Fibroblast of villous mesenchyme (primary cell): ENCODE results near the gene DIRAS1. TPM values are rescaled to one million over a fixed set of nuclear protein-coding genes. Genes with fewer than 3 reads are reported as not detected.

Experiments
- DNase-seq: peaks from one replicate; pipeline ENCODE4 v3.0.0-alpha.2; 2010; ENCODE audit warnings: low read depth
- H3K4me3 ChIP-seq: 2 replicates; pipeline ENCODE4 v1.5.1; 2011; ENCODE audit warnings: low read depth, mild to moderate bottlenecking, low read length
- total RNA-seq: library from RNA; depleted of rRNA; stranded (reverse); fragments of >200 nt; gene quantifications from 2 replicates; pipeline ENCODE4 v1.2.3, GENCODE V29; 2012
- TF ChIP-seq, protein P1 (sequence below): IDR thresholded peaks from 2 replicates; pipeline ENCODE4 v1.5.1; 2012; ENCODE audit warnings: low read depth, mild to moderate bottlenecking, low read length; ENCODE audit not compliant: insufficient read depth

Gene DIRAS1
- total RNA-seq, 1 donor: under 0.01 TPM

DNA sequence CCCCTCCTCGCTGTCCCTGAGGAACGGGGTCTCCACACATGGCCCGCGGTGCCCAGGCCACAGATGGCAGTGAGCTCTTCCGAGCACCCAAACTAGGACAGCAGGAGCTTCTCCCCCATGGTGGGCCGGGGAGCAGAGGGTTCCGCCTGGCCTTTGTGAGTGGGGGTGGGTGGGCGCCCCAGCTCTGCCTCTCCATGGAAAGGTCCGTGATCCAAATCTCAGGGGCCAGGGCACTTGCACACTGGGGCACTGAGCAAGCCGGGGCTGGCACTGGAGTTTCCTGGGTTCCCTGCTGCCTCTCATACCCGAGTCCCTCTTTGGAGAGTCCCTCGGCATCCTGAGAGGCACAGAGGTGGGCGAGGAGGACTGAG, 2.2 kb upstream of the DIRAS1 start:
- DNase-seq: no peak
- TF ChIP-seq, protein P1, sequence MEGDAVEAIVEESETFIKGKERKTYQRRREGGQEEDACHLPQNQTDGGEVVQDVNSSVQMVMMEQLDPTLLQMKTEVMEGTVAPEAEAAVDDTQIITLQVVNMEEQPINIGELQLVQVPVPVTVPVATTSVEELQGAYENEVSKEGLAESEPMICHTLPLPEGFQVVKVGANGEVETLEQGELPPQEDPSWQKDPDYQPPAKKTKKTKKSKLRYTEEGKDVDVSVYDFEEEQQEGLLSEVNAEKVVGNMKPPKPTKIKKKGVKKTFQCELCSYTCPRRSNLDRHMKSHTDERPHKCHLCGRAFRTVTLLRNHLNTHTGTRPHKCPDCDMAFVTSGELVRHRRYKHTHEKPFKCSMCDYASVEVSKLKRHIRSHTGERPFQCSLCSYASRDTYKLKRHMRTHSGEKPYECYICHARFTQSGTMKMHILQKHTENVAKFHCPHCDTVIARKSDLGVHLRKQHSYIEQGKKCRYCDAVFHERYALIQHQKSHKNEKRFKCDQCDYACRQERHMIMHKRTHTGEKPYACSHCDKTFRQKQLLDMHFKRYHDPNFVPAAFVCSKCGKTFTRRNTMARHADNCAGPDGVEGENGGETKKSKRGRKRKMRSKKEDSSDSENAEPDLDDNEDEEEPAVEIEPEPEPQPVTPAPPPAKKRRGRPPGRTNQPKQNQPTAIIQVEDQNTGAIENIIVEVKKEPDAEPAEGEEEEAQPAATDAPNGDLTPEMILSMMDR: no peak
- H3K4me3 ChIP-seq: no peak overlapping the region

DNA sequence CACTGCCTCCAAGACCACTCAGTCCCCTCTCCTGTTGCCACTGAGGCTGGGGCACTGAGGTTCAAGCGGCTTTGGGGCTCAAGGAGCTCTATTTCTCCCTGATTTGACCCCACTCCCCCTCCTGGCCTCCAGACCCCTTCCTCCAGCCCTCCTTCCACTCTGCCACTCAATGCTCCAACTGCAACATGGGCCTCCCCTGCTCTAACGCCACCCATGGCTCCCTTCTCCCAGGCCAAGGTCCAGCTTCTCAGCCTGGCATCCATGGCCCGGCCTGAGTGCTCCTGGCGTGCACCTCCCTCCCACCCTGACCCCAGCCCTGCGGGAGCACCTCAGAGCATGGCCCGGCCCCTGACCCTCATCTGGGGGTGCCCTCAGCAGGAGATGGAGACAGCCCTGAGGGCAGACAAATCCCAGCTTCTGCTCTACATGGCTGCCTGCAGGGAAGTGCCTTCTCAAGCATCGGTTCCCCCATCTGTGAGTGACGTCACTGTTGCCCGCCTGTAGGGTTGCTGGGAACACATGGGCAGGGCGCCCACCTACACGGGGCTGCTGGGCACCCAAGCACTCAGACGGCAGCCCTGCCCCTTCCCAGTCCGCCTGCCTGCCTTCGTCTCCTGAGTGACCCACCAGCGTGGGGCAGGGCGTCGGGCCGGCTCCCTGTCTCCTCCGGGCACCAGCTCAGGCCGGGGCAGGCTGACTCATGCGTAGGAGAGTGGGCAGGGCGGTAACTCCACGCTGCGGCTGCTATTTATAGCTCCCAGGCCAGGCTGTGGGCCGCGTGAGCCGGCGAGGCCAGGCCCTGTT, 1.6 kb upstream of the DIRAS1 start:
- no peak overlapping the region for H3K4me3 ChIP-seq
- DNase-seq: peak; percentile 82
- TF ChIP-seq, protein P1: no peak

DNA sequence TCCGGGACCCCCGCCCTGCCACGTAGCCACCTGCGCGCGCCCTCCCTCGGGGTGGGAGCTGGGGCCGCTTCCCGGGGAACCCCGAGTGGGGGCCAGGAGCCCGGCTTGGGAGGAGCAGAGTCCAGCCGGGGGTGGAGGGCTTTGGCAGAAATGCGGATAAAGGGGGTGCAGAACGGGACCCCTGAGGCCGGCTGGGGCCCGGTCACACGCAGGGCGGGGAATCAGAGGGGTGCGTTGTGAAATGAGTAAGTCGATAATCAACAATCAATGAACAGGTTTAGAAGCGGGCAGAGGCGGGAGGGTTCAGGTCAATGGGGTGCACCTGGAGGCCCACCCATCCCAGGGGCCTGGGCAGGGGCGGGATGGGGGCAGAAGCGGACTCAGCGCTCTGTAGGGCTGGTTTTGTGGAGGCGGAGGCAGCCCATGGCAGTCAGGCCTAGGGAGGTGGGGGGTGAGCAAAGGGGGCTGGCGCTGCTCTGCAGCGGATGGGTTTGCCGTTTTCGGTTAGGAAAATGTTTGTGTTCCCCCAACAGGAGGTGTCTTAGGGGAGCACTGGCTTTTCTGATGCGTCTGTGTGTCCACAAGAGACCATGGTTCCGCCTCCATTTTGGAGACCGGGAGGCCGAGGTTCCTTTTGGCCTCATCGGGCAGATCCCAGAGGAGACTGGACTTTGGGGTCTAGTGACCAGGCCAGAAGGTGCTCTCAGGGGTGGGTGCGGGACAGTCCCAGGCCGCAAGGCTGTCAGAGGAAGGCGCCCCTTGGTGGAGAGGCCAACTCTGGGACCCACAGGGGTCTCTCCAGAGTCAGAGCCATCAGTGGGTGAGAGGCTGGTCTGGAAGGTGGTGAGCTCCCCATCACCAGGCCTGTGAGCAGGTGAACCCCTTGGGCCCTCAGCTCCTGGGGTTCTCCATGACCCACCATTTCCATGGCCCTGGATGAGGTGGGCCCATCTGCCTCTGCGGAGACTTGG, 683 bp upstream of the DIRAS1 start:
- peak overlapping the region; percentile 10 for H3K4me3 ChIP-seq
- TF ChIP-seq, protein P1: no peak

DNA sequence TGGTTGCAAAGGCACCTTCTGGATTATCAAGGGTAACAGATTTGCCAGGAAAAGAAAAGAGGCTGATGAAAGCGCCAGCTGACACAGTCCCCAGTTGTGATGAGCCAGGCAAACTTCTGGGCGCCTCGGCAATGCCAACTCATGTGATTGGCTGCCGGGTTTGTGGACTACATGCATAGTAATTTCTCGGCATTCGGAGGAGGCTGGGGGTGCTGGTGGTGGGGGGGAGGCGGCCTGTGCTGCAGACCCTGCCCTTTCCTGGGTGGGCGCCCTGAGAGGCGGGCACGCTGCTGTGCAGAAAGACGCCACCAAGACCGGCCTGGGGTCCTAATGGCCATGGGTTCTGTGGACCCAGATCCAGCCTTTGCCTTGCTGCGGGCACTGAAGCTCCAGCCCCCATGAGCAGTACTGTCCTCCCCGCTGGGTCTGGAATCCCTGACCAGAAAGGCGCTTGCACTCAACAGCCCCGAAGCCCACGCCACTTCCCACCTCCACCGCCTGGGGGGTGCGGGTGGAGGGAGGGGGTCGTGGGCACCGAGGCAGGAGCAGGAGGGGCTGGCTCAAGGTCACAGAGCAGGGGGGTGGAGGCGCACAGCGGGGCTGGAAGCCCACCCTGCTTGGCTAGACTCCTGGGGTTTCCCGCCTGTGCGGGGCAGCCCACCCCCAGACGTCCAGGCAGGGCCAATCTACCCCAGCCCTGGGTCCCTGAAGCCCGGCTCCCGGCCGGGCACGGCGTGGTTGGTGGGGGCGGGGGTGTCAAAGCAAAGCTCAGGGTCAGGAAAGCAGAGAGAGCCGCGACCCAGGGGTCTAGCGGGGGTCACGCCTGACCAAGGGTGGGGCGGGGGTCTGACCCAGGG, 1.0 kb downstream of the DIRAS1 start:
- DNase-seq: no peak
- H3K4me3 ChIP-seq: no peak overlapping the region
- TF ChIP-seq, protein P1: no peak

More for the DNA sequence above, 683 bp upstream of the DIRAS1 start:
- no peak for DNase-seq

DNA sequence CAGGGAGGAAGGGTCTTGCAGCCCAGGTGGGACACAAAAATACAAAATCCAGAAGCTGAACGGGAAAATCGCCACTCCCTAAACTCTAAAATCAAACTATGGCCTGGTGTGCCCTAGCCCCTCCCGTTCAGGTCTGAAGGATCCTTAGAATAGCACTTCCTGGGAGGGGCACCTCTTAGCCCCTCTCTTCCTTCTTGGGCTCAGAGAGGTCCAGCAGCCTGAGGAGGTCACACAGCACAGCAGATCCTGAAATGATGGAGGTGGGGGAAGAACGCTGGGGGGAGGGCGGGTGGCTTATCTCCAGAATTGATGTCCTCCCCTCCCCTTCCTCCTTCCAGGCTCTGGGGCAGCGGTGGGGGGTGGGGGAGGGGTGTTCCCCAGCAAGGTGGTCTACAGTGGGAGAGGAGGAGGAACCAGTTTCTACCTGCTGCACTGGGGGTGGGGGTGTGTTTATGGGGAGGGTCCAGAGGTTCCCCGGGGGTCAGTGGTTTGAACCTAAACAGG, 1.9 kb downstream of the DIRAS1 start:
- no peak for DNase-seq
- TF ChIP-seq, protein P1: no peak
- H3K4me3 ChIP-seq: no peak overlapping the region
